ENCODE data around the gene FAM162B. TPM values are rescaled to one million over a fixed set of nuclear protein-coding genes. Genes with fewer than 3 reads are reported as not detected.
"Not testable (repeated sequence)": the region's sequence is repeated elsewhere in the genome, so short reads cannot be mapped to it uniquely, and the experiment has no call there.

Gene FAM162B
- total RNA-seq, 4 donors from 2014 or later, result 1.9 to 5.6 (median 3.5) TPM

- WGBS, 2 donors, result 51 to 55% methylated on average over 4 of the region's 4 CpGs
- no peak overlapping the region for H3K4me3 ChIP-seq (ENCODE audit: low read depth, poor library complexity, severe bottlenecking)
- no peak for TF ChIP-seq POLR2A (IDR thresholded peaks at IDR 0.05)
- no peak for TF ChIP-seq CTCF (IDR thresholded peaks at IDR 0.05)
- intact Hi-C loops (cut with DNase I; ENCODE audit: low total_unique reads), result no loop called here
- DNase-seq (ENCODE audit: low spot score in 2 of 2), result no peak
Observed at GRCh38 chr6:116761779-116762178, 3.7 kb downstream of the FAM162B start.

- TF ChIP-seq POLR2A (IDR thresholded peaks at IDR 0.05) (no peak), CTCF (IDR thresholded peaks at IDR 0.05) (no peak)
- 89 to 94% methylated on average over 5 of the region's 5 CpGs for WGBS, 2 donors
- intact Hi-C loops (cut with DNase I; ENCODE audit: low total_unique reads), result no loop called here
- DNase-seq (ENCODE audit: low spot score in 2 of 2), result no peak
- no peak overlapping the region for H3K4me3 ChIP-seq (ENCODE audit: low read depth, poor library complexity, severe bottlenecking)
Observed at GRCh38 chr6:116745176-116745575, 20.3 kb downstream of the FAM162B start.

GRCh38 chr6:116741571-116741970, 23.9 kb downstream of the FAM162B start:
- no peak overlapping the region for H3K4me3 ChIP-seq (ENCODE audit: low read depth, poor library complexity, severe bottlenecking)
- intact Hi-C loops (cut with DNase I; ENCODE audit: low total_unique reads), result no loop called here

GRCh38 chr6:116740486-116740885, 25.0 kb downstream of the FAM162B start:
- H3K4me3 ChIP-seq (ENCODE audit: low read depth, poor library complexity, severe bottlenecking); DNase-seq (ENCODE audit: low spot score in 2 of 2); intact Hi-C loops (cut with DNase I; ENCODE audit: low total_unique reads): not testable (repeated sequence)
- 93 to 98% methylated on average over 3 of the region's 3 CpGs for WGBS, 2 donors

More at GRCh38 chr6:116741571-116741970, 23.9 kb downstream of the FAM162B start:
- 74 to 91% methylated on average over 1 of the region's 1 CpG for WGBS, 2 donors
- no peak for DNase-seq (ENCODE audit: low spot score in 2 of 2)
- TF ChIP-seq POLR2A (IDR thresholded peaks at IDR 0.05), result no peak
- no peak for TF ChIP-seq CTCF (IDR thresholded peaks at IDR 0.05)

GRCh38 chr6:116737004-116737403, 28.5 kb downstream of the FAM162B start:
- intact Hi-C loops (cut with DNase I; ENCODE audit: low total_unique reads), result no loop called here
- DNase-seq (ENCODE audit: low spot score in 2 of 2), result no peak
- TF ChIP-seq POLR2A (IDR thresholded peaks at IDR 0.05), result no peak
- no peak for TF ChIP-seq CTCF (IDR thresholded peaks at IDR 0.05)
- H3K4me3 ChIP-seq (ENCODE audit: low read depth, poor library complexity, severe bottlenecking), result no peak overlapping the region
- WGBS, 2 donors, result 97 to 99% methylated on average over 3 of the region's 3 CpGs

DNA sequence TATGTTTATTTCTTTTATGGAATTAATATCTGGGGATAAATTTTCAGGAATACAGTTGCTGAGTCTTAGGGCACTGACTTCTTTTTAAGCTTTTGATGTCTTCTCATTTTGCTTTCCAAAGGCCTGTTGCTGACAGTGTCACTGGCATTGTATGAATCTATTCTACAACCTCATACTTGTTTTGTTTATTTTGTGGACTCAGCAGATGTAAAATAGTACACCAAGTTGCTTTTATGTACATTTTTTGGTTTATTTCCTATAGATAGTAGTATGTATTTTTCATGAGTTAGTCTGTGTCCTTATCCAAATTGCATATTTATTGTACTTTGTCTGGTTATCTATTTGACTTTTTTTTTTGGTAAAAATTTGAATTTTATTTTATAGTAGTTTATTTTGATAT, 35.0 kb downstream of the FAM162B start:
- no peak for DNase-seq (ENCODE audit: low spot score in 2 of 2)
- H3K4me3 ChIP-seq (ENCODE audit: low read depth, poor library complexity, severe bottlenecking), result no peak overlapping the region
- intact Hi-C loops (cut with DNase I; ENCODE audit: low total_unique reads), result no loop called here
- TF ChIP-seq CTCF (IDR thresholded peaks at IDR 0.05), result no peak
- no peak for TF ChIP-seq POLR2A (IDR thresholded peaks at IDR 0.05)
